Endothelial cell of umbilical vein (primary cell): ENCODE measurements around the gene IER5. TPM values are rescaled to one million over a fixed set of nuclear protein-coding genes. Genes with fewer than 3 reads are reported as not detected.

Experiments
- BruUV-seq: library from RNA; stranded (reverse); fragments of 400-500 nt; replicated peaks from 2 replicates; lab custom pipeline; 2021; lab: Mats Ljungman, UMichigan
- CTCF ChIA-PET: fragments of 300-600, 350-600 bp; sonication (Branson Sonifier 250); formaldehyde crosslinking; loops from one replicate; lab custom pipeline; 2021; ENCODE audit warnings: antibody characterized with exemption, inconsistent platforms; lab: Charles Lee
- POLR2A ChIA-PET: fragments of 300-600, 350-600 bp; sonication (Branson Sonifier 250); formaldehyde crosslinking; loops from one replicate; lab custom pipeline; 2021; ENCODE audit warnings: antibody characterized with exemption, inconsistent platforms; lab: Charles Lee
- DNase-seq: peaks from one replicate; pipeline ENCODE4 v3.0.0-alpha.2; 2011; ENCODE audit warnings: low read depth, low spot score
- FAIRE-seq: peaks from 2 replicates; lab custom pipeline; 2011; peaks lifted over from hg19 to GRCh38; lab: Jason Lieb, UNC
- H2AFZ ChIP-seq: 2 replicates; pipeline ENCODE4 v1.6.0; 2012; ENCODE audit warnings: low read depth, low read length, control low read depth, inconsistent platforms
- H3K27ac ChIP-seq: 2 replicates; pipeline ENCODE4 v1.5.1; 2011; ENCODE audit warnings: low read depth, mild to moderate bottlenecking, control low read depth, low read length, moderate library complexity; ENCODE audit not compliant: insufficient read depth
- H3K27me3 ChIP-seq, 2 experiments: 2 replicates each; pipeline versions ENCODE4 v1.6.0 to v1.6.1; 2011; ENCODE audit warnings: low read length in 2 of 2, mixed read lengths in 1 of 2; ENCODE audit not compliant: control insufficient read depth in 2 of 2, insufficient read depth in 2 of 2
- H3K36me3 ChIP-seq, 2 experiments: 2 replicates in 1 of 2; 3 replicates in 1 of 2; pipeline ENCODE4 v1.5.1; 2011; ENCODE audit warnings: low read length in 2 of 2, mild to moderate bottlenecking in 1 of 2, moderate library complexity in 1 of 2; ENCODE audit not compliant: control insufficient read depth in 2 of 2, insufficient read depth in 2 of 2; ENCODE audit errors: extremely low read depth in 1 of 2
- H3K4me1 ChIP-seq: 3 replicates; pipeline ENCODE4 v1.5.1; 2011; ENCODE audit warnings: mild to moderate bottlenecking, low read length; ENCODE audit not compliant: control insufficient read depth, insufficient read depth; ENCODE audit errors: extremely low read depth
- H3K4me2 ChIP-seq: 2 replicates; pipeline ENCODE4 v1.6.1; 2011; ENCODE audit warnings: low read length, control low read depth, mixed read lengths; ENCODE audit not compliant: insufficient read depth
- H3K4me3 ChIP-seq, 3 experiments: fragments of 200-600 bp in 1 of 3; sonication (generic), shearing (Covaris generic) in 1 of 3; replicated peaks in 1 of 3; 2 replicates each; pipeline ENCODE4 v1.5.1; 2011 to 2016; ENCODE audit warnings: control low read depth in 3 of 3, low read length in 3 of 3, mild to moderate bottlenecking in 2 of 3, inconsistent platforms in 1 of 3, low read depth in 1 of 3, moderate library complexity in 1 of 3; ENCODE audit not compliant: insufficient read depth in 1 of 3
- H3K79me2 ChIP-seq: 2 replicates; pipeline ENCODE4 v1.6.0; 2012; ENCODE audit warnings: low read length, inconsistent platforms; ENCODE audit not compliant: control insufficient read depth, insufficient read depth
- H3K9ac ChIP-seq: replicated peaks from 2 replicates; pipeline ENCODE3; 2011; ENCODE audit warnings: low read length, control low read depth; ENCODE audit not compliant: insufficient read depth; ENCODE audit errors: extremely low read depth
- H3K9me1 ChIP-seq: replicated peaks from 3 replicates; pipeline ENCODE4 v1.6.0; 2011; ENCODE audit warnings: mild to moderate bottlenecking, low read length; ENCODE audit not compliant: control insufficient read depth, insufficient read depth; ENCODE audit errors: extremely low read depth
- H3K9me3 ChIP-seq: replicated peaks from 2 replicates; pipeline ENCODE4 v1.5.1; 2012; ENCODE audit warnings: low read length, inconsistent platforms; ENCODE audit not compliant: control insufficient read depth, insufficient read depth
- H4K20me1 ChIP-seq: replicated peaks from 2 replicates; pipeline ENCODE3; 2011; ENCODE audit warnings: mild to moderate bottlenecking, low read length; ENCODE audit not compliant: control insufficient read depth, insufficient read depth; ENCODE audit errors: extremely low read depth
- CTCF ChIP-seq, 2 donors: IDR thresholded peaks; 1 replicate in 1 of 2; 2 replicates in 1 of 2; pipeline ENCODE4 v1.5.1; 2011; ENCODE audit warnings: low read length in 2 of 2, mild to moderate bottlenecking in 2 of 2, moderate library complexity in 2 of 2, control low read depth in 1 of 2, inconsistent platforms in 1 of 2, low read depth in 1 of 2; ENCODE audit not compliant: insufficient read depth in 1 of 2; ENCODE audit errors: extremely low read depth in 1 of 2
- EZH2 ChIP-seq: IDR thresholded peaks from 2 replicates; pipeline ENCODE4 v1.6.1; 2012; ENCODE audit warnings: borderline replicate concordance, low read depth, mild to moderate bottlenecking, moderate library complexity, low read length, inconsistent platforms; ENCODE audit not compliant: severe bottlenecking
- FOS ChIP-seq: IDR thresholded peaks from 2 replicates; pipeline ENCODE4 v1.6.1; 2011; ENCODE audit warnings: mild to moderate bottlenecking, low read length, moderate library complexity, borderline replicate concordance; ENCODE audit not compliant: insufficient read depth
- GATA2 ChIP-seq: IDR thresholded peaks from 2 replicates; pipeline ENCODE4 v1.7.0; 2011; ENCODE audit warnings: low read depth, mild to moderate bottlenecking, moderate library complexity, mixed read lengths, low read length; ENCODE audit not compliant: insufficient read length, insufficient read depth
- JUN ChIP-seq: IDR thresholded peaks from 2 replicates; pipeline ENCODE4 v1.6.1; 2011; ENCODE audit warnings: borderline replicate concordance, low read depth; ENCODE audit not compliant: insufficient read length, insufficient read depth
- MYC ChIP-seq: IDR thresholded peaks from one replicate; pipeline ENCODE4 v1.6.1; 2011; ENCODE audit warnings: mild to moderate bottlenecking, low read depth, low read length
- POLR2A ChIP-seq: IDR thresholded peaks from 2 replicates; pipeline ENCODE4 v1.6.1; 2012; ENCODE audit warnings: low read depth, mild to moderate bottlenecking, control low read depth, low read length
- POLR2AphosphoS5 ChIP-seq: IDR thresholded peaks from 2 replicates; pipeline ENCODE4 v1.6.1; 2012; ENCODE audit warnings: low read depth, mild to moderate bottlenecking, control low read depth, low read length, moderate library complexity; ENCODE audit not compliant: insufficient read depth
- dilution Hi-C: fragments of 300-500 bp; cut with MboI; formaldehyde crosslinking; loops from one replicate; pipeline ENCODE4 v1.15.0; 2019; ENCODE audit warnings: low sequenced_read_pairs; ENCODE audit not compliant: extremely low pct_ligation_motif_present
- intact Hi-C: fragments of 100-400 bp; cut with micrococcal nuclease; formaldehyde crosslinking; loops from one replicate; pipeline ENCODE4 v1.10.0; 2022
- polyA plus RNA-seq, 4 experiments: library from polyadenylated mRNA; depleted of rRNA in 3 of 4; stranded (reverse) in 3 of 4; unstranded in 1 of 4; fragments of >200 nt; gene quantifications; 2 replicates each; pipeline versions ENCODE4 v1.2.1 to v1.2.3, GENCODE V29; 2011 to 2012; ENCODE audit warnings: missing spikeins in 1 of 4
- total RNA-seq: library from RNA; stranded (reverse); gene quantifications from 2 replicates; pipeline ENCODE4 v1.2.3, GENCODE V29; 2021
- TF ChIP-seq, protein P1 (sequence below): IDR thresholded peaks from 2 replicates; pipeline ENCODE4 v1.6.1; 2011; ENCODE audit not compliant: insufficient read depth, insufficient read length

Gene IER5
- total and polyA plus RNA-seq, 2 donors (not counting 3 experiments of a cell fraction or from before 2014, with no cell fraction given): 6.6 to 14.4 TPM

GRCh38 chr1:181131255-181131941 lies 42.9 kb downstream of the IER5 start:
- H3K9me3 ChIP-seq: no peaks in the 10 kb centered on the region

More at GRCh38 chr1:181131255-181131941, 42.9 kb downstream of the IER5 start:
- no peak overlapping the region for H3K27ac ChIP-seq
- no TSS peak for BruUV-seq
- dilution Hi-C loops: no loop called here
- H3K79me2 ChIP-seq: no peaks in the 10 kb centered on the region
- TF ChIP-seq POLR2AphosphoS5 (no peak), JUN (no peak), POLR2A (no peak), MYC (no peak), EZH2 (no peak), FOS (no peak), CTCF (IDR thresholded peaks at IDR 0.05; ENCODE audit: extremely low read depth in 1 of 2, insufficient read depth in 1 of 2, low read depth in 1 of 2, low read length in 2 of 2) (no peak), GATA2 (no peak)
- TF ChIP-seq, protein P1, sequence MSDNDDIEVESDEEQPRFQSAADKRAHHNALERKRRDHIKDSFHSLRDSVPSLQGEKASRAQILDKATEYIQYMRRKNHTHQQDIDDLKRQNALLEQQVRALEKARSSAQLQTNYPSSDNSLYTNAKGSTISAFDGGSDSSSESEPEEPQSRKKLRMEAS: no peak
- no peaks in the 10 kb centered on the region for H3K36me3 ChIP-seq
- no peak overlapping the region for H3K4me2 ChIP-seq
- FAIRE-seq (no peak), DNase-seq (no peak)
- H3K9ac ChIP-seq: no peak overlapping the region
- H3K9me1 ChIP-seq: no peaks in the 10 kb centered on the region
- peaks cover 26% of the 10 kb centered on the region for H3K4me1 ChIP-seq
- H3K27me3 ChIP-seq: no peaks in the 10 kb centered on the region
- ChIA-PET CTCF (interaction anchor here (0.7 to 0.9 kb wide), 2 partner anchors 10 to 47 kb away, joined by 3 read pairs; no protein-coding TSS in a partner anchor), POLR2A (no interaction called here)
- no peak overlapping the region for H2AFZ ChIP-seq
- no peaks in the 10 kb centered on the region for H4K20me1 ChIP-seq
- intact Hi-C loops: no loop called here
- H3K4me3 ChIP-seq: no peak overlapping the region
